ENCODE data around the gene DDIT4.

DDIT4 gene

DNA sequence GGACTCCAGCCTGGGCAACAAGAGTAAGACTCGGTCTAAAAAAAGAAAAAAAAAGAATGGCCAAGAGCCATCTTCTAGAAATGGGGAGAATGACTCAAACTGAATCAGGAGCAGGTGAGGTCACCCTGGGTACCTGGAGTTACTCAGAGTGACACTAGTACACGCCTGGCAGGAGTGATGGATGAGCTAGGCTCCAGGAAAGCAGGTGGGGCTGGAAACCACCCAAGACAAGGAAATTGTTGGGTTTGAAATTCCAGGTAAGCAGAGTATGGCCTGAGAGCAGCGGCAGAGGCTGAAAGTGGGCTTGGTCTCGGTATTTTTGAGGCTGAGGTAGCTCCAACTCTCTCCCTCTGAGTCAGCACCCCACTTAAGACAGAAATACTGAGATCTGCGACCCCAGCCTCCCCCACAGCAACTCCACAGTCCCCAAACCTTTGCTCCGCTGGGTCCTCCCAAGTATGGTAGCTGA, 18.5 kb downstream of the DDIT4 start:
- TF ChIP-seq SIN3A (IDR thresholded peaks at IDR 0.05; ENCODE audit: borderline replicate concordance, insufficient read depth, low read length): no peak
- TF ChIP-seq TAF1 (IDR thresholded peaks at IDR 0.05; ENCODE audit: borderline replicate concordance, insufficient read depth, low read length): no peak
- TF ChIP-seq FOXP2 (optimal IDR thresholded peaks at IDR 0.05; ENCODE audit: borderline replicate concordance, extremely low read depth, extremely low read length, insufficient read depth): no peak
- TF ChIP-seq, protein P1, sequence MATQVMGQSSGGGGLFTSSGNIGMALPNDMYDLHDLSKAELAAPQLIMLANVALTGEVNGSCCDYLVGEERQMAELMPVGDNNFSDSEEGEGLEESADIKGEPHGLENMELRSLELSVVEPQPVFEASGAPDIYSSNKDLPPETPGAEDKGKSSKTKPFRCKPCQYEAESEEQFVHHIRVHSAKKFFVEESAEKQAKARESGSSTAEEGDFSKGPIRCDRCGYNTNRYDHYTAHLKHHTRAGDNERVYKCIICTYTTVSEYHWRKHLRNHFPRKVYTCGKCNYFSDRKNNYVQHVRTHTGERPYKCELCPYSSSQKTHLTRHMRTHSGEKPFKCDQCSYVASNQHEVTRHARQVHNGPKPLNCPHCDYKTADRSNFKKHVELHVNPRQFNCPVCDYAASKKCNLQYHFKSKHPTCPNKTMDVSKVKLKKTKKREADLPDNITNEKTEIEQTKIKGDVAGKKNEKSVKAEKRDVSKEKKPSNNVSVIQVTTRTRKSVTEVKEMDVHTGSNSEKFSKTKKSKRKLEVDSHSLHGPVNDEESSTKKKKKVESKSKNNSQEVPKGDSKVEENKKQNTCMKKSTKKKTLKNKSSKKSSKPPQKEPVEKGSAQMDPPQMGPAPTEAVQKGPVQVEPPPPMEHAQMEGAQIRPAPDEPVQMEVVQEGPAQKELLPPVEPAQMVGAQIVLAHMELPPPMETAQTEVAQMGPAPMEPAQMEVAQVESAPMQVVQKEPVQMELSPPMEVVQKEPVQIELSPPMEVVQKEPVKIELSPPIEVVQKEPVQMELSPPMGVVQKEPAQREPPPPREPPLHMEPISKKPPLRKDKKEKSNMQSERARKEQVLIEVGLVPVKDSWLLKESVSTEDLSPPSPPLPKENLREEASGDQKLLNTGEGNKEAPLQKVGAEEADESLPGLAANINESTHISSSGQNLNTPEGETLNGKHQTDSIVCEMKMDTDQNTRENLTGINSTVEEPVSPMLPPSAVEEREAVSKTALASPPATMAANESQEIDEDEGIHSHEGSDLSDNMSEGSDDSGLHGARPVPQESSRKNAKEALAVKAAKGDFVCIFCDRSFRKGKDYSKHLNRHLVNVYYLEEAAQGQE (IDR thresholded peaks at IDR 0.05; ENCODE audit: insufficient read depth in 1 of 2, low read depth in 2 of 2, low read length in 2 of 2): no peak
- no peak for TF ChIP-seq POLR2AphosphoS5 (IDR thresholded peaks at IDR 0.05; ENCODE audit: low read depth, low read length)

DNA sequence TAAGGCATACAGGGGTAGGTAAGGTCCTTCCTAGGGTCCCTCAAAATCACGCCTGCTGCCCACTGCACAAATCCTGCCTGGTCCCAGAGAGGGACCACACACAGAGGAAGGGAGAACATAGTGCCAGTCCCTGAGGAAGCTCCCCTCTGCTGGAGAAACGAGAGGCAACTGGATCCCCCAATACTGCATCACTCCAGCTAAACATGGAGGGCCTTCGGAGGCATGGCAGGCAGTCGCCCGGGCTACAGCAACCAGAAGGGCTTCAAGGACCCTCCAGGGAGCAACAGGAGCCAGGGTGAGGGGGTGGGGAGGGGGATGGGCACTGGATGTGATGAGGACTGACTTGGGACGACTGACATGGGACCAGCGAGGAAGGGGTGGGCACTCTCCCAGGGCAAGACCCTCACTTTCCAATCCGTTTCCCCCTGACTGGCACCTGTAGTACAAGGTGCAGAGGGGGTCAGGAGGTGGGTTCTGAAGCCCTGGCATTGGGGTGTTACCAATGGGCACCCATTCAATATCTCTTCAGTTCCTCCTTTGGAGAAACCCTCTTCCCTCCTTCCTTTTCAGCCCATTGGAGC, 21.7 kb downstream of the DDIT4 start:
- TF ChIP-seq POLR2AphosphoS5 (IDR thresholded peaks at IDR 0.05; ENCODE audit: low read depth, low read length) (no peak), SIN3A (IDR thresholded peaks at IDR 0.05; ENCODE audit: borderline replicate concordance, insufficient read depth, low read length) (no peak), TAF1 (IDR thresholded peaks at IDR 0.05; ENCODE audit: borderline replicate concordance, insufficient read depth, low read length) (no peak), FOXP2 (optimal IDR thresholded peaks at IDR 0.05; ENCODE audit: borderline replicate concordance, extremely low read depth, extremely low read length, insufficient read depth) (no peak)
- TF ChIP-seq, protein P1 (IDR thresholded peaks at IDR 0.05; ENCODE audit: insufficient read depth in 1 of 2, low read depth in 2 of 2, low read length in 2 of 2): no peak

DNA sequence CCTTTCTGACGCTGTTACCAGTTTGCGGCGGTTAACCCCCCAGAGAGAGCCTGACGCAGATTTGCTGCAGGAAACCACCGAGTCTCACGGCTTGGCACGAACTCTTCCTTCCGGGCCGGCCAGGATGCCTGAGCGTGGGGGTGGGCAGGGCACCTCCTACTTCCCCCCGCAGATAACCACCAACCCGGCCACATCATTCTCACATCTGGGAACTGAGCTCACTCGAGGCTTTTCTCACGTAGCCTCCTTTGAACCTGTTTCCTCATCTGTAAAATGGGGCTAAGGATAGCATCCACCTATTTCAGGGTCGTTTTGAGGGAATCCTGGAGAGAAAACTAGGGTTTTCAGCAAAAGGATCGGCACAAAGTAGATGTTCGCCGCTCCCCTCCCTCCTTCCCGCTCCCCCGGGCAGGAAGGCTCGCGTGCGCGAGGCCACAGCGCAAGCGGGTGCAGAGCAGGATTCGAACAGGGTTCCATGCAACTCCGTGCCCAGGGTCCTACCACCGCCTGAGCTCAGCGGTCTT, 23.6 kb downstream of the DDIT4 start:
- TF ChIP-seq SIN3A (IDR thresholded peaks at IDR 0.05; ENCODE audit: borderline replicate concordance, insufficient read depth, low read length) (no peak), FOXP2 (optimal IDR thresholded peaks at IDR 0.05; ENCODE audit: borderline replicate concordance, extremely low read depth, extremely low read length, insufficient read depth) (peak; percentile 81), POLR2AphosphoS5 (IDR thresholded peaks at IDR 0.05; ENCODE audit: low read depth, low read length) (no peak), TAF1 (IDR thresholded peaks at IDR 0.05; ENCODE audit: borderline replicate concordance, insufficient read depth, low read length) (0 out of 2 replicates have a peak, but pooled peaks have one; percentile 47)
- TF ChIP-seq, protein P1 (IDR thresholded peaks at IDR 0.05; ENCODE audit: insufficient read depth in 1 of 2, low read depth in 2 of 2, low read length in 2 of 2): peak; percentile 30 to 66; a peak in 1 of 4 replicates

DNA sequence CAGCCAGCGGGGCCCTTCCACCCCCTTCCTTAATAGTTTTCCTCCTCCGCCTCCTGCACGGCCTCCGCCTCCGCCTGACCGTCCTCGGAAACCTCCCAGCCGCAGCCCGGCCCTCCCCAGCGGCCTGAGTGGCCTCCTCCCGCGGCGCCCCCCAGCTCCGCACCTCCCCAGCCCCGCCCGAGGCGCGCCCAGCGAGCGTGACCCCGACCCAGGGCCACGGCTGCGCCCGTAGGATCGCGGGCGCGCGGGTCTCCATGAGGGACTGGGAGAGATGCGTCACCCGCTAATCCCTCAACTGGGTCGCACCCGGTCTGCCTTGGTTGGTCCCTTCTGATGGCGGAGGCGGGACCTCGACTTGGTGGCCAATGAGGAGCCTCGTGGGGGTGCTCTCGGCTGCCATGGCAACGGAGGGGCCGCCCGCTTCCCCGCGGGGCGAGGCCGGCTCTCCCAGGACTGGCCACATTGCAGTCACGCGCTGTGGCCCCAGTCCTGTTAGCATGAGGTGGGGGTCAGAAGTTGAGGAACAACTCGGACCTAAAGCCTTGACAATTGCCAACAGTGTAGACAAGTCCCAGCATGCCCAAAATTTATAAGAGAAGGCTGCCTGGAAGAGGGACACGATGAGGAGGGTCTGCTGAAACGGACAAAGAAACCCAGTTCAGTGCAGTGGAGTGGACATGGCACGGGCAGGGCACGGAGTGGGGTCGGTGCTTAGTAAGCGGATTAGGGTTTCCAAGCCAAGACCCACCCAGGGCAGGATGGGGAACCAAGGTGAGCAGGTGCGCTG, 24.3 kb downstream of the DDIT4 start:
- TF ChIP-seq SIN3A (IDR thresholded peaks at IDR 0.05; ENCODE audit: borderline replicate concordance, insufficient read depth, low read length) (no peak), POLR2AphosphoS5 (IDR thresholded peaks at IDR 0.05; ENCODE audit: low read depth, low read length) (0 out of 2 replicates have a peak, but pooled peaks have one; percentile 46)

DNA sequence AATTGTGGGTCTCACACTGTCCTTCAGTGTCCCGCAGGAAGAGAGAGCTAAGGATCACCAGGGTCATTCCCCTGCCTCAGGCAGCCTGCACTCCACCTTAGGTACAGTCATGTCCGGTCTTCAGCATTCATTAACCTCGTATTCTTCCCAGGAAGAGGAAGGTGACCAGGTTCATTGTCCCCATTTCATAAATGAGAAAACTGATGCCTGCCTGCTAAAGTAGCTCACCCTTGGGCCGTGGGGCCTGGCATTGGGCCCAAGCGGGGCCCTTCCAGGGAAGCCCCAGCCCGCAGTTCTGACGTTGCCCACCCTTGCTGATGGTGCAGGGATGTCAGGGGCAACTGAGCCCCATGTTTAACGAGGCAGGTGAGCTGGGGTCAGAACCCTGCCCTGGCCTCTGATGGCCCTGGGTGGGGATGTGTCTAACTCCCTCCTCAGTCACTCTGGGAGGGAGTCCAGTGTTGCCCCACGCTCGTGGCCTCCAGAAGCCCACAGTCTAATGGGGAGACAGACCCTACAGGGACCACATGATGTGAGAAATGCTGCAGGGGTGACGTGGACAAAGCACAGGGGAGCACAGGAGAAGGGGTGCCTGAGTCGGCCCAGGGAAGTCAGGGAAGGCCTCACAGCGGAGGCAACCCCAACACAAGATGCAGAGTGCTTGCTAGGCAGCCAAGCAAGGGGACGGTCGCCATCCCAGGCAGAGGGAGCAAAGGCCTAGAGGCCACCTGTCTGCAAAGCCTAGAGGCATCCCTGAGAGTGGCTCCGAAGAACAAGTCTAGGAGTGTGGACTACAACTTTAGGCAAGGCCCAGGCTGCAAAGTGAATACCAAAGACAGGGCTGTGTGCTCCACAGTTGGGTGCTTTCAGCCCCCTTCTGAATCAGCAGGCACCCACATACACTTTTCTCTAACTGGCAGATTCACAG, 25.1 kb downstream of the DDIT4 start:
- no peak for TF ChIP-seq SIN3A (IDR thresholded peaks at IDR 0.05; ENCODE audit: borderline replicate concordance, insufficient read depth, low read length)
- TF ChIP-seq, protein P1 (IDR thresholded peaks at IDR 0.05; ENCODE audit: insufficient read depth in 1 of 2, low read depth in 2 of 2, low read length in 2 of 2): no peak
- no peak for TF ChIP-seq POLR2AphosphoS5 (IDR thresholded peaks at IDR 0.05; ENCODE audit: low read depth, low read length)
- no peak for TF ChIP-seq TAF1 (IDR thresholded peaks at IDR 0.05; ENCODE audit: borderline replicate concordance, insufficient read depth, low read length)
- TF ChIP-seq FOXP2 (optimal IDR thresholded peaks at IDR 0.05; ENCODE audit: borderline replicate concordance, extremely low read depth, extremely low read length, insufficient read depth): no peak

Measured in PFSK-1 (cell line).